B cell (primary cell): ENCODE results near the gene NFRKB.

Source experiments
- CTCF ChIP-seq: fragments of 200-600 bp; IDR thresholded peaks from one replicate; pipeline ENCODE4 v1.8.0; 2022; ENCODE audit warnings: antibody characterized with exemption, mild to moderate bottlenecking
- EZH2 ChIP-seq: IDR thresholded peaks from 2 replicates; pipeline ENCODE4 v1.6.1; 2012; ENCODE audit warnings: borderline replicate concordance, low read depth, mild to moderate bottlenecking, moderate library complexity, low read length; ENCODE audit not compliant: insufficient read depth, poor library complexity, severe bottlenecking

GRCh38 chr11:129885381-129885780, 10.0 kb downstream of the NFRKB start:
- TF ChIP-seq CTCF: no peak
- no peak for TF ChIP-seq EZH2
